GM21786 (cell line): Measurements from ENCODE around the gene HAGHL.
A peak's percentile ranks its signal among the peaks of the same experiment; 100 is the strongest.

ENCODE experiments used
- ATAC-seq: cut with Tn5 transposase; IDR thresholded peaks from one replicate; pipeline ENCODE4 v1.9.1; 2021; ENCODE audit not compliant: unreplicated experiment

Gene HAGHL

GRCh38 chr16:726438-727290 is at the start of gene HAGHL, which contains the start of gene CCDC78:
Gene HAGHL, plus strand, starts transcription at chr16:727106. Its CDS starts 404 bp downstream, at chr16:727510.
Gene CCDC78, minus strand, starts transcription at chr16:726443. Its CDS starts 76 bp downstream, at chr16:726367.
- ATAC-seq = no peak

- ATAC-seq = no peak
Observed at GRCh38 chr16:677316-678190, 49.4 kb upstream of the HAGHL start.

GRCh38 chr16:678209-678857 is 48.6 kb upstream of the HAGHL start:
- ATAC-seq = no peak

GRCh38 chr16:678858-679813 is 47.8 kb upstream of the HAGHL start:
- ATAC-seq = no peak

GRCh38 chr16:679814-680624 is 46.9 kb upstream of the HAGHL start, which contains the start of gene STUB1:
Gene STUB1, plus strand, starts transcription at chr16:680410. Its CDS starts 116 bp downstream, at chr16:680526.
- peak; percentile 37 for ATAC-seq

GRCh38 chr16:680625-680945 is 46.3 kb upstream of the HAGHL start:
- ATAC-seq = peak; percentile 4

- ATAC-seq = no peak
Observed at GRCh38 chr16:680967-681745, 45.8 kb upstream of the HAGHL start.

GRCh38 chr16:681746-682427 is 45.0 kb upstream of the HAGHL start:
- ATAC-seq = no peak

GRCh38 chr16:682493-683395 is 44.2 kb upstream of the HAGHL start:
- ATAC-seq = no peak

- ATAC-seq = no peak
Observed at GRCh38 chr16:683396-684070, 43.4 kb upstream of the HAGHL start.

- ATAC-seq = peak; percentile 59
Observed at GRCh38 chr16:684071-684794, 42.7 kb upstream of the HAGHL start, which contains the start of gene JMJD8. Gene JMJD8, minus strand, starts transcription at chr16:684334. Its CDS starts 15 bp downstream, at chr16:684319.

- no peak for ATAC-seq
Observed at GRCh38 chr16:684961-685696, 41.8 kb upstream of the HAGHL start.

- ATAC-seq = no peak
Observed at GRCh38 chr16:685967-686366, 40.9 kb upstream of the HAGHL start.

- ATAC-seq = no peak
Observed at GRCh38 chr16:686459-687260, 40.2 kb upstream of the HAGHL start.
